Endothelial cell of umbilical vein (primary cell): ENCODE measurements around the gene CTNND2. TPM values are rescaled to one million over a fixed set of nuclear protein-coding genes. Genes with fewer than 3 reads are reported as not detected.

Source experiments
- BruUV-seq: library from RNA; stranded (reverse); fragments of 400-500 nt; replicated peaks from 2 replicates; lab custom pipeline; 2021; lab: Mats Ljungman, UMichigan
- CTCF ChIA-PET: fragments of 300-600, 350-600 bp; sonication (Branson Sonifier 250); formaldehyde crosslinking; loops from one replicate; lab custom pipeline; 2021; ENCODE audit warnings: antibody characterized with exemption, inconsistent platforms; lab: Charles Lee
- POLR2A ChIA-PET: fragments of 300-600, 350-600 bp; sonication (Branson Sonifier 250); formaldehyde crosslinking; loops from one replicate; lab custom pipeline; 2021; ENCODE audit warnings: antibody characterized with exemption, inconsistent platforms; lab: Charles Lee
- DNase-seq: peaks from one replicate; pipeline ENCODE4 v3.0.0-alpha.2; 2011; ENCODE audit warnings: low read depth, low spot score
- FAIRE-seq: peaks from 2 replicates; lab custom pipeline; 2011; peaks lifted over from hg19 to GRCh38; lab: Jason Lieb, UNC
- H2AFZ ChIP-seq: 2 replicates; pipeline ENCODE4 v1.6.0; 2012; ENCODE audit warnings: low read depth, low read length, control low read depth, inconsistent platforms
- H3K27ac ChIP-seq: 2 replicates; pipeline ENCODE4 v1.5.1; 2011; ENCODE audit warnings: low read depth, mild to moderate bottlenecking, control low read depth, low read length, moderate library complexity; ENCODE audit not compliant: insufficient read depth
- H3K27me3 ChIP-seq, 2 experiments: 2 replicates each; pipeline versions ENCODE4 v1.6.0 to v1.6.1; 2011; ENCODE audit warnings: low read length in 2 of 2, mixed read lengths in 1 of 2; ENCODE audit not compliant: control insufficient read depth in 2 of 2, insufficient read depth in 2 of 2
- H3K36me3 ChIP-seq, 2 experiments: 2 replicates in 1 of 2; 3 replicates in 1 of 2; pipeline ENCODE4 v1.5.1; 2011; ENCODE audit warnings: low read length in 2 of 2, mild to moderate bottlenecking in 1 of 2, moderate library complexity in 1 of 2; ENCODE audit not compliant: control insufficient read depth in 2 of 2, insufficient read depth in 2 of 2; ENCODE audit errors: extremely low read depth in 1 of 2
- H3K4me1 ChIP-seq: 3 replicates; pipeline ENCODE4 v1.5.1; 2011; ENCODE audit warnings: mild to moderate bottlenecking, low read length; ENCODE audit not compliant: control insufficient read depth, insufficient read depth; ENCODE audit errors: extremely low read depth
- H3K4me2 ChIP-seq: 2 replicates; pipeline ENCODE4 v1.6.1; 2011; ENCODE audit warnings: low read length, control low read depth, mixed read lengths; ENCODE audit not compliant: insufficient read depth
- H3K4me3 ChIP-seq, 3 experiments: fragments of 200-600 bp in 1 of 3; sonication (generic), shearing (Covaris generic) in 1 of 3; replicated peaks in 1 of 3; 2 replicates each; pipeline ENCODE4 v1.5.1; 2011 to 2016; ENCODE audit warnings: control low read depth in 3 of 3, low read length in 3 of 3, mild to moderate bottlenecking in 2 of 3, inconsistent platforms in 1 of 3, low read depth in 1 of 3, moderate library complexity in 1 of 3; ENCODE audit not compliant: insufficient read depth in 1 of 3
- H3K79me2 ChIP-seq: 2 replicates; pipeline ENCODE4 v1.6.0; 2012; ENCODE audit warnings: low read length, inconsistent platforms; ENCODE audit not compliant: control insufficient read depth, insufficient read depth
- H3K9ac ChIP-seq: replicated peaks from 2 replicates; pipeline ENCODE3; 2011; ENCODE audit warnings: low read length, control low read depth; ENCODE audit not compliant: insufficient read depth; ENCODE audit errors: extremely low read depth
- H3K9me1 ChIP-seq: replicated peaks from 3 replicates; pipeline ENCODE4 v1.6.0; 2011; ENCODE audit warnings: mild to moderate bottlenecking, low read length; ENCODE audit not compliant: control insufficient read depth, insufficient read depth; ENCODE audit errors: extremely low read depth
- H3K9me3 ChIP-seq: replicated peaks from 2 replicates; pipeline ENCODE4 v1.5.1; 2012; ENCODE audit warnings: low read length, inconsistent platforms; ENCODE audit not compliant: control insufficient read depth, insufficient read depth
- H4K20me1 ChIP-seq: replicated peaks from 2 replicates; pipeline ENCODE3; 2011; ENCODE audit warnings: mild to moderate bottlenecking, low read length; ENCODE audit not compliant: control insufficient read depth, insufficient read depth; ENCODE audit errors: extremely low read depth
- EZH2 ChIP-seq: IDR thresholded peaks from 2 replicates; pipeline ENCODE4 v1.6.1; 2012; ENCODE audit warnings: borderline replicate concordance, low read depth, mild to moderate bottlenecking, moderate library complexity, low read length, inconsistent platforms; ENCODE audit not compliant: severe bottlenecking
- FOS ChIP-seq: IDR thresholded peaks from 2 replicates; pipeline ENCODE4 v1.6.1; 2011; ENCODE audit warnings: mild to moderate bottlenecking, low read length, moderate library complexity, borderline replicate concordance; ENCODE audit not compliant: insufficient read depth
- GATA2 ChIP-seq: IDR thresholded peaks from 2 replicates; pipeline ENCODE4 v1.7.0; 2011; ENCODE audit warnings: low read depth, mild to moderate bottlenecking, moderate library complexity, mixed read lengths, low read length; ENCODE audit not compliant: insufficient read length, insufficient read depth
- JUN ChIP-seq: IDR thresholded peaks from 2 replicates; pipeline ENCODE4 v1.6.1; 2011; ENCODE audit warnings: borderline replicate concordance, low read depth; ENCODE audit not compliant: insufficient read length, insufficient read depth
- MYC ChIP-seq: IDR thresholded peaks from one replicate; pipeline ENCODE4 v1.6.1; 2011; ENCODE audit warnings: mild to moderate bottlenecking, low read depth, low read length
- POLR2A ChIP-seq: IDR thresholded peaks from 2 replicates; pipeline ENCODE4 v1.6.1; 2012; ENCODE audit warnings: low read depth, mild to moderate bottlenecking, control low read depth, low read length
- POLR2AphosphoS5 ChIP-seq: IDR thresholded peaks from 2 replicates; pipeline ENCODE4 v1.6.1; 2012; ENCODE audit warnings: low read depth, mild to moderate bottlenecking, control low read depth, low read length, moderate library complexity; ENCODE audit not compliant: insufficient read depth
- dilution Hi-C: fragments of 300-500 bp; cut with MboI; formaldehyde crosslinking; loops from one replicate; pipeline ENCODE4 v1.15.0; 2019; ENCODE audit warnings: low sequenced_read_pairs; ENCODE audit not compliant: extremely low pct_ligation_motif_present
- intact Hi-C: fragments of 100-400 bp; cut with micrococcal nuclease; formaldehyde crosslinking; loops from one replicate; pipeline ENCODE4 v1.10.0; 2022
- polyA plus RNA-seq, 4 experiments: library from polyadenylated mRNA; depleted of rRNA in 3 of 4; stranded (reverse) in 3 of 4; unstranded in 1 of 4; fragments of >200 nt; gene quantifications; 2 replicates each; pipeline versions ENCODE4 v1.2.1 to v1.2.3, GENCODE V29; 2011 to 2012; ENCODE audit warnings: missing spikeins in 1 of 4
- total RNA-seq: library from RNA; stranded (reverse); gene quantifications from 2 replicates; pipeline ENCODE4 v1.2.3, GENCODE V29; 2021
- TF ChIP-seq, protein P1 (sequence below): IDR thresholded peaks from 2 replicates; pipeline ENCODE4 v1.6.1; 2011; ENCODE audit not compliant: insufficient read depth, insufficient read length
- TF ChIP-seq, protein P2 (sequence below), 2 donors: IDR thresholded peaks; 1 replicate in 1 of 2; 2 replicates in 1 of 2; pipeline ENCODE4 v1.5.1; 2011; ENCODE audit warnings: low read length in 2 of 2, mild to moderate bottlenecking in 2 of 2, moderate library complexity in 2 of 2, control low read depth in 1 of 2, inconsistent platforms in 1 of 2, low read depth in 1 of 2; ENCODE audit not compliant: insufficient read depth in 1 of 2; ENCODE audit errors: extremely low read depth in 1 of 2

Gene CTNND2
- total and polyA plus RNA-seq, 2 donors (not counting 3 experiments of a cell fraction or from before 2014, with no cell fraction given), result not detected

DNA sequence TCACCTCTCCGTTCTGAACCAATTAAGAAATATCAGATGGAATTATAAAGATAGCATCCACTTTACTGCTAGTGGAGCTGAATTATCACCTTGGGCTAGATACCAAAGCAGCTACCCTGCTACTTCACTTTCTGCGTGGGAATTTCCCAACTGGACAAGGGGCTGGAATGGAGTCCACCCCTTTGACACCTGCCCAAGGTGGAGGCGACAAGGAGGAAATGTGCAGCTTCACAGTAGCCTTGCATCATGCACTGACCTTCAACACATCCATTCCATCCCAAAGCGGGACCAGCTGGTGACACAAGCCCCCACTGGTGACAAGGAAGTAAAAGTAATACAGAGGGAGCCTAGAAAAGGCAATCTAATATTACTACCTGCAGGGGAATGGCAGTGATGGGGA lies 30.7 kb downstream of the CTNND2 start:
- dilution Hi-C loops (no loop called here), intact Hi-C loops (no loop called here)
- Histone ChIP-seq H3K9me1 (no peaks in the 10 kb centered on the region), H3K27ac (no peak overlapping the region), H3K4me3 (no peak overlapping the region), H4K20me1 (no peaks in the 10 kb centered on the region), H3K27me3 (no peaks in the 10 kb centered on the region), H3K4me2 (no peak overlapping the region), H3K4me1 (no peaks in the 10 kb centered on the region), H3K79me2 (no peaks in the 10 kb centered on the region), H3K9me3 (peaks cover 3% of the 10 kb centered on the region), H3K36me3 (no peaks in the 10 kb centered on the region), H2AFZ (no peak overlapping the region), H3K9ac (no peak overlapping the region)
- TF ChIP-seq, protein P1, sequence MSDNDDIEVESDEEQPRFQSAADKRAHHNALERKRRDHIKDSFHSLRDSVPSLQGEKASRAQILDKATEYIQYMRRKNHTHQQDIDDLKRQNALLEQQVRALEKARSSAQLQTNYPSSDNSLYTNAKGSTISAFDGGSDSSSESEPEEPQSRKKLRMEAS, result no peak
- TF ChIP-seq POLR2A (no peak), MYC (no peak), EZH2 (no peak), JUN (no peak), GATA2 (no peak), POLR2AphosphoS5 (no peak), FOS (no peak)
- TF ChIP-seq, protein P2, sequence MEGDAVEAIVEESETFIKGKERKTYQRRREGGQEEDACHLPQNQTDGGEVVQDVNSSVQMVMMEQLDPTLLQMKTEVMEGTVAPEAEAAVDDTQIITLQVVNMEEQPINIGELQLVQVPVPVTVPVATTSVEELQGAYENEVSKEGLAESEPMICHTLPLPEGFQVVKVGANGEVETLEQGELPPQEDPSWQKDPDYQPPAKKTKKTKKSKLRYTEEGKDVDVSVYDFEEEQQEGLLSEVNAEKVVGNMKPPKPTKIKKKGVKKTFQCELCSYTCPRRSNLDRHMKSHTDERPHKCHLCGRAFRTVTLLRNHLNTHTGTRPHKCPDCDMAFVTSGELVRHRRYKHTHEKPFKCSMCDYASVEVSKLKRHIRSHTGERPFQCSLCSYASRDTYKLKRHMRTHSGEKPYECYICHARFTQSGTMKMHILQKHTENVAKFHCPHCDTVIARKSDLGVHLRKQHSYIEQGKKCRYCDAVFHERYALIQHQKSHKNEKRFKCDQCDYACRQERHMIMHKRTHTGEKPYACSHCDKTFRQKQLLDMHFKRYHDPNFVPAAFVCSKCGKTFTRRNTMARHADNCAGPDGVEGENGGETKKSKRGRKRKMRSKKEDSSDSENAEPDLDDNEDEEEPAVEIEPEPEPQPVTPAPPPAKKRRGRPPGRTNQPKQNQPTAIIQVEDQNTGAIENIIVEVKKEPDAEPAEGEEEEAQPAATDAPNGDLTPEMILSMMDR (IDR thresholded peaks at IDR 0.05; ENCODE audit: extremely low read depth in 1 of 2, insufficient read depth in 1 of 2, low read depth in 1 of 2, low read length in 2 of 2), result no peak
- CTCF ChIA-PET, result no interaction called here
- DNase-seq, result no peak
- no TSS peak for BruUV-seq
- no peak for FAIRE-seq
- POLR2A ChIA-PET, result no interaction called here
